B cell (primary cell): ENCODE data around the gene MTF1. TPM values are rescaled to one million over a fixed set of nuclear protein-coding genes. Genes with fewer than 3 reads are reported as not detected.

Experiments used
- ATAC-seq: fragments of 200-7000 bp; cut with Tn5 transposase; one replicate; pipeline ENCODE4 v1.10.0; 2021; ENCODE audit warnings: low read depth, mild to moderate bottlenecking, moderate number of reproducible peaks, moderate library complexity
- CTCF ChIA-PET: fragments of 350-600 bp; sonication (Branson Sonifier 250); formaldehyde crosslinking; loops from one replicate; lab custom pipeline; 2021; ENCODE audit warnings: antibody characterized with exemption, inconsistent platforms; lab: Charles Lee
- POLR2A ChIA-PET: fragments of 350-600 bp; sonication (Branson Sonifier 250); formaldehyde crosslinking; loops from one replicate; lab custom pipeline; 2021; ENCODE audit warnings: antibody characterized with exemption; lab: Charles Lee
- DNase-seq: peaks from one replicate; pipeline ENCODE4 v3.0.0; 2013
- H2AFZ ChIP-seq: 2 replicates; pipeline ENCODE4 v1.6.1; 2012; ENCODE audit warnings: mild to moderate bottlenecking, low read depth, low read length; ENCODE audit not compliant: insufficient read depth, poor library complexity, severe bottlenecking
- H3K27ac ChIP-seq, 2 donors: 1 replicate in 1 of 2; 2 replicates in 1 of 2; pipeline ENCODE4 v1.5.1; 2012 to 2013; ENCODE audit warnings: low read length in 2 of 2, mild to moderate bottlenecking in 2 of 2, moderate library complexity in 1 of 2
- H3K27me3 ChIP-seq, 4 experiments: fragments of 200-600 bp in 1 of 4; sonication (generic) in 1 of 4; replicated peaks in 1 of 4; 1 replicate in 2 of 4; 2 replicates in 2 of 4; pipeline versions ENCODE4 v1.6.1 to v1.7.0; 2013 to 2016; ENCODE audit warnings: low read length in 3 of 4, mild to moderate bottlenecking in 2 of 4, mixed read lengths in 1 of 4, moderate library complexity in 1 of 4; ENCODE audit not compliant: insufficient read depth in 4 of 4, control insufficient read depth in 3 of 4; ENCODE audit errors: control extremely low read depth in 1 of 4
- H3K36me3 ChIP-seq, 2 experiments: replicated peaks in 1 of 2; 1 replicate in 1 of 2; 2 replicates in 1 of 2; pipeline versions ENCODE4 v1.6.1 to v1.7.1; 2013; ENCODE audit warnings: low read length in 1 of 2; ENCODE audit not compliant: insufficient read depth in 2 of 2, control insufficient read depth in 1 of 2; ENCODE audit errors: control extremely low read depth in 1 of 2, extremely low read depth in 1 of 2
- H3K4me1 ChIP-seq, 2 donors: fragments of 200-600 bp in 1 of 2; sonication (generic) in 1 of 2; 1 replicate in 1 of 2; 2 replicates in 1 of 2; pipeline versions ENCODE4 v1.5.1 to v1.6.1; 2013 to 2017; ENCODE audit warnings: low read length in 2 of 2; ENCODE audit not compliant: control insufficient read depth in 2 of 2, insufficient read depth in 2 of 2
- H3K4me2 ChIP-seq: replicated peaks from 2 replicates; pipeline ENCODE3; 2012; ENCODE audit warnings: mild to moderate bottlenecking, low read depth, low read length; ENCODE audit not compliant: poor library complexity, severe bottlenecking
- H3K4me3 ChIP-seq, 5 experiments: fragments of 200-600 bp in 1 of 5; sonication (generic) in 1 of 5; 1 replicate in 3 of 5; 2 replicates in 2 of 5; pipeline versions ENCODE4 v1.5.1 to v1.7.0; 2011 to 2016; ENCODE audit warnings: low read length in 4 of 5, mild to moderate bottlenecking in 4 of 5, low read depth in 2 of 5, control low read depth in 1 of 5, moderate library complexity in 1 of 5; ENCODE audit not compliant: insufficient read depth in 1 of 5; ENCODE audit errors: control extremely low read depth in 1 of 5, extremely low read depth in 1 of 5
- H3K79me2 ChIP-seq: fragments of 200-600 bp; sonication (generic); one replicate; pipeline ENCODE4 v1.6.0; 2016; ENCODE audit warnings: low read length; ENCODE audit not compliant: control insufficient read depth, insufficient read depth
- H3K9ac ChIP-seq: fragments of 200-600 bp; sonication (generic); 2 replicates; pipeline ENCODE4 v1.6.1; 2017; ENCODE audit warnings: mild to moderate bottlenecking, low read length, moderate library complexity
- H3K9me3 ChIP-seq, 3 donors: one replicate each; pipeline versions ENCODE4 v1.6.1 to v1.7.1; 2013; ENCODE audit warnings: low read length in 2 of 3; ENCODE audit not compliant: control insufficient read depth in 2 of 3, insufficient read depth in 1 of 3; ENCODE audit errors: control extremely low read depth in 1 of 3
- H4K20me1 ChIP-seq: 2 replicates; pipeline ENCODE4 v1.6.0; 2012; ENCODE audit warnings: mild to moderate bottlenecking, low read length; ENCODE audit not compliant: insufficient read depth, control insufficient read depth, poor library complexity, severe bottlenecking
- H3K27ac Mint-ChIP-seq: one replicate; pipeline ENCODE4 v1.8.0; 2021; ENCODE audit warnings: mixed read lengths
- H3K27me3 Mint-ChIP-seq: one replicate; pipeline ENCODE4 v1.8.0; 2021; ENCODE audit warnings: mixed read lengths
- H3K4me1 Mint-ChIP-seq: one replicate; pipeline ENCODE4 v1.8.0; 2021; ENCODE audit warnings: mixed read lengths
- H3K4me3 Mint-ChIP-seq: one replicate; pipeline ENCODE4 v1.8.0; 2021; ENCODE audit warnings: mixed read lengths
- H3K9me3 Mint-ChIP-seq: one replicate; pipeline ENCODE4 v1.8.0; 2022; ENCODE audit warnings: mixed read lengths; ENCODE audit not compliant: insufficient read depth
- CTCF ChIP-seq: fragments of 200-600 bp; IDR thresholded peaks from one replicate; pipeline ENCODE4 v1.8.0; 2022; ENCODE audit warnings: antibody characterized with exemption, mild to moderate bottlenecking
- EZH2 ChIP-seq: IDR thresholded peaks from 2 replicates; pipeline ENCODE4 v1.6.1; 2012; ENCODE audit warnings: borderline replicate concordance, low read depth, mild to moderate bottlenecking, moderate library complexity, low read length; ENCODE audit not compliant: insufficient read depth, poor library complexity, severe bottlenecking
- WGBS: methylation state at CpG from one replicate; pipeline ENCODE4 v1.1.5; 2013; ENCODE audit warnings: missing lambda C conversion rate; ENCODE audit not compliant: insufficient coverage; 5-methylcytosine and 5-hydroxymethylcytosine counted together
- intact Hi-C: fragments of 100-400 bp; cut with micrococcal nuclease; formaldehyde crosslinking; loops from one replicate; pipeline ENCODE4 v1.10.0; 2022
- polyA plus RNA-seq: library from polyadenylated mRNA; depleted of rRNA; stranded (reverse); fragments of >200 nt; gene quantifications from 2 replicates; pipeline ENCODE4 v1.2.3, GENCODE V29; 2012
- total RNA-seq, 2 donors: library from RNA; stranded (reverse); fragments of 120-200 nt in 1 of 2; gene quantifications; 1 replicate in 1 of 2; 2 replicates in 1 of 2; pipeline versions ENCODE4 v1.2.3 to v1.2.4, GENCODE V29; 2013 to 2022

The MTF1 gene
- total and polyA plus RNA-seq, 2 donors (not counting 1 experiment from before 2014, with no cell fraction given), result 6.2 to 36.7 TPM

- TF ChIP-seq EZH2, result no peak
- no peak for TF ChIP-seq CTCF
- Histone ChIP-seq H2AFZ (peak overlapping the region; percentile 93), H3K4me2 (peak overlapping the region; percentile 98), H3K27me3 (no peaks in the 10 kb centered on the region), H3K36me3 (peaks cover 0 to 19% of the 10 kb centered on the region in 2 experiments), H3K9me3 (no peaks in the 10 kb centered on the region), H3K4me1 (peaks cover 16 to 18% of the 10 kb centered on the region in 2 donors), H3K4me3 (peak overlapping the region; percentile 66 to 100 (median 95)), H3K27ac (peak overlapping the region; percentile 79 to 95), H3K9ac (peak overlapping the region; percentile 96), H3K79me2 (peaks cover 54% of the 10 kb centered on the region), H4K20me1 (no peaks in the 10 kb centered on the region)
- intact Hi-C loops, result loop anchor here (1.0 kb wide), 6 partner anchors 39 to 264 kb away; partner anchors contain the start of genes GNL2, SF3A3, UTP11 and YRDC
- H3K27me3 Mint-ChIP-seq, result no peaks in the 10 kb centered on the region
- 2% methylated on average over 21 of the region's 21 CpGs for WGBS
- peak overlapping the region; percentile 97 for H3K4me3 Mint-ChIP-seq
- ChIA-PET CTCF (interaction anchor here (0.9 to 2.3 kb wide), 22 partner anchors 8 to 1167 kb away, joined by 3 to 23 read pairs (median 5); partner anchors contain the start of genes C1orf122, CDCA8, NDUFS5 and SF3A3), POLR2A (interaction anchor here (0.8 to 1.5 kb wide), 3 partner anchors 51 to 169 kb away, joined by 3 to 8 read pairs (median 4); partner anchors contain the start of genes C1orf122, CDCA8 and YRDC)
- H3K9me3 Mint-ChIP-seq, result no peaks in the 10 kb centered on the region
- no peak for ATAC-seq
- DNase-seq, result no peak
- H3K27ac Mint-ChIP-seq, result peak overlapping the region; percentile 94
- H3K4me1 Mint-ChIP-seq, result peaks cover 38% of the 10 kb centered on the region
Measured at GRCh38 chr1:37858931-37859506, 373 bp downstream of the MTF1 start.

- H3K9me3 Mint-ChIP-seq, result no peaks in the 10 kb centered on the region
- peaks cover 44% of the 10 kb centered on the region for H3K4me1 Mint-ChIP-seq
- H3K9me3 ChIP-seq, result no peaks in the 10 kb centered on the region
- peaks cover 32 to 45% of the 10 kb centered on the region in 2 donors for H3K4me1 ChIP-seq
- WGBS, result 96% methylated on average over 4 of the region's 6 CpGs
- POLR2A ChIA-PET, result no interaction called here
- no peaks in the 10 kb centered on the region for H3K27me3 Mint-ChIP-seq
- H3K9ac ChIP-seq, result no peak overlapping the region
- H3K27me3 ChIP-seq, result no peaks in the 10 kb centered on the region
- no peak overlapping the region for H2AFZ ChIP-seq
- no peak overlapping the region for H3K4me2 ChIP-seq
- CTCF ChIA-PET, result no interaction called here
- peaks cover 84% of the 10 kb centered on the region for H3K79me2 ChIP-seq
- H3K4me3 Mint-ChIP-seq, result no peak overlapping the region
- DNase-seq, result no peak
- H3K4me3 ChIP-seq, result no peak overlapping the region
- H3K27ac ChIP-seq, result no peak overlapping the region
- TF ChIP-seq EZH2, result no peak
- TF ChIP-seq CTCF, result no peak
- ATAC-seq, result no peak
- peaks cover 0 to 19% of the 10 kb centered on the region in 2 experiments for H3K36me3 ChIP-seq
- intact Hi-C loops, result no loop called here
- no peaks in the 10 kb centered on the region for H4K20me1 ChIP-seq
- no peak overlapping the region for H3K27ac Mint-ChIP-seq
Measured at GRCh38 chr1:37854406-37854805, 5.0 kb downstream of the MTF1 start.
